Activated naive CD8-positive, alpha-beta T cell (primary cell): Measurements from ENCODE around the gene LIPC.
"Not testable (repeated sequence)": the region's sequence is repeated elsewhere in the genome, so short reads cannot be mapped to it uniquely, and the experiment has no call there.

Source experiments
- H3K27ac Mint-ChIP-seq: one replicate; pipeline ENCODE4 v1.8.0; 2021; ENCODE audit warnings: mixed read lengths
- H3K27me3 Mint-ChIP-seq: one replicate; pipeline ENCODE4 v1.8.0; 2021; ENCODE audit warnings: mixed read lengths
- H3K36me3 Mint-ChIP-seq: one replicate; pipeline ENCODE4 v1.8.0; 2021; ENCODE audit warnings: mixed read lengths
- H3K4me1 Mint-ChIP-seq: one replicate; pipeline ENCODE4 v1.8.0; 2021; ENCODE audit warnings: low read depth, mixed read lengths
- H3K4me3 Mint-ChIP-seq: one replicate; pipeline ENCODE4 v1.8.0; 2021; ENCODE audit warnings: mild to moderate bottlenecking, mixed read lengths
- H3K9me3 Mint-ChIP-seq: one replicate; pipeline ENCODE4 v1.8.0; 2021; ENCODE audit warnings: low read depth, mixed read lengths

LIPC gene

GRCh38 chr15:58588096-58588495 lies 156.3 kb downstream of the LIPC start:
- Mint-ChIP-seq H3K4me3 (no peak overlapping the region), H3K27ac (no peak overlapping the region), H3K36me3 (peaks cover 10% of the 10 kb centered on the region), H3K4me1 (peaks cover 14% of the 10 kb centered on the region), H3K9me3 (no peaks in the 10 kb centered on the region), H3K27me3 (no peaks in the 10 kb centered on the region)

GRCh38 chr15:58589047-58589446 lies 157.3 kb downstream of the LIPC start:
- H3K27me3 Mint-ChIP-seq, result no peaks in the 10 kb centered on the region
- H3K4me1 Mint-ChIP-seq, result peaks cover 14% of the 10 kb centered on the region
- H3K27ac Mint-ChIP-seq, result no peak overlapping the region
- no peaks in the 10 kb centered on the region for H3K9me3 Mint-ChIP-seq
- H3K36me3 Mint-ChIP-seq, result peaks cover 11% of the 10 kb centered on the region
- H3K4me3 Mint-ChIP-seq, result no peak overlapping the region

DNA sequence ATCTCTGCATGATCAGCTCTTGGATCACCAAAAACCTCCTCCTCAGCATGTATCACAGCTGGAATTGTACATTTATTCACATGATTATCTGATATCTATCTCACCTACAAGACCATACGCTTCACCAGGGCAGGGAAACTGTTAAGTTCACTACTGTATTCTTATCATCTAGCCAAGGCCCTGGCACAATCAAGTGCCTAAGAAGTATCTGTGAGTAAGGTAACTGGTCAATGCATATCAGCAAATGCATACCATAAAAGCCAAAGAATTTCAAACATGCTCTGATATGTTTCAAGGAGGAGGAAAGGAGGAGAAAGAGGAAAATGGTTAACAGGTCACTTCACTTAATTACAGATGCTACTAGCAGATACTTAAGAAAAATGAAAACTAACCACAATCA lies 158.4 kb downstream of the LIPC start:
- no peak overlapping the region for H3K4me3 Mint-ChIP-seq
- peaks cover 10% of the 10 kb centered on the region for H3K4me1 Mint-ChIP-seq
- H3K27me3 Mint-ChIP-seq, result no peaks in the 10 kb centered on the region
- no peaks in the 10 kb centered on the region for H3K9me3 Mint-ChIP-seq
- H3K27ac Mint-ChIP-seq, result no peak overlapping the region
- H3K36me3 Mint-ChIP-seq, result peaks cover 14% of the 10 kb centered on the region

- Mint-ChIP-seq H3K9me3 (no peaks in the 10 kb centered on the region), H3K27me3 (no peaks in the 10 kb centered on the region), H3K4me1 (peaks cover 6% of the 10 kb centered on the region), H3K27ac (peak overlapping the region; percentile 30), H3K36me3 (peaks cover 14% of the 10 kb centered on the region), H3K4me3 (no peak overlapping the region)
Measured at GRCh38 chr15:58590926-58591325, 159.1 kb downstream of the LIPC start.

DNA sequence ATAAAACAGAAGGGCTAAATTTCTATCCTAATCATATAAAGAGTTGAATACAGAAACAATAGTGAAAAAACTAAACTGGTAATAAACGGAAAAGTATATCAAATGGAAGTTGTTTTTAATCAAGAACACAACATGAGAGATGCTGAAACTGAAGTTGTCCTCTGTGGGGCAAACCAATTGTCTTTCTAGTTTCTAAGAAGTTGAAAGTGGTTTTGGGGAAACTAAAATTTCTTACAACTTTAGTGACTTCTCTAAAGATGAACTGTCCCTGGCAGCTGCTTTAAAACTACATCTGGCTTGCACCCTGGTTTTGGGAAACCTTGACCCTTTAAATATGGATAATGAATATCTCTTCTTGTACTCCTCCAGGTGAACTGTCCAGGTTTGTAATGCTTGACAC lies 162.1 kb downstream of the LIPC start:
- Mint-ChIP-seq H3K4me3 (no peak overlapping the region), H3K4me1 (peaks cover 6% of the 10 kb centered on the region), H3K27ac (peak overlapping the region; percentile 8), H3K36me3 (peaks cover 16% of the 10 kb centered on the region), H3K9me3 (no peaks in the 10 kb centered on the region), H3K27me3 (no peaks in the 10 kb centered on the region)

DNA sequence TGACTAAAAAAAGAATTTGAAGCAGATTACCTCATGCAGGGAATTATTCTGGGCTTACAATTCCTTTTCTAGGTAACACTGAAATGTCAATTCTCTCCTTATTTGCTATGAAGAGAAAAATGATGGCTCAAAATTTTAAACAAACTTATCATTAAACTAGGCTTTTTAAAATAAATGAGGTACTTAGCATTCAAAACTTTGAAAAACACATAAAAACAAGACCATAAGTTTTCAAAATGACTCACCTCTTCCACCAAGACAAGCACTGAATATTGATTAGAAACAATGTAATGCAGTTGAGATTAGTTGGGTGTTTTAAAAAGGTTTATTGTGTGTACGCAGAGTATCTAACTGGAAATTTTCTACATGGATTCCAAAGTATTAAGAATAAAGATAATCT lies 163.1 kb downstream of the LIPC start:
- Mint-ChIP-seq H3K36me3 (peaks cover 20% of the 10 kb centered on the region), H3K4me1 (peaks cover 6% of the 10 kb centered on the region), H3K27me3 (no peaks in the 10 kb centered on the region), H3K4me3 (no peak overlapping the region), H3K9me3 (no peaks in the 10 kb centered on the region), H3K27ac (no peak overlapping the region)

- H3K27me3 Mint-ChIP-seq, result no peaks in the 10 kb centered on the region
- no peaks in the 10 kb centered on the region for H3K9me3 Mint-ChIP-seq
- no peak overlapping the region for H3K27ac Mint-ChIP-seq
- peaks cover 2% of the 10 kb centered on the region for H3K4me1 Mint-ChIP-seq
- H3K36me3 Mint-ChIP-seq, result peaks cover 20% of the 10 kb centered on the region
- no peak overlapping the region for H3K4me3 Mint-ChIP-seq
Measured at GRCh38 chr15:58595516-58596263, 163.9 kb downstream of the LIPC start.

DNA sequence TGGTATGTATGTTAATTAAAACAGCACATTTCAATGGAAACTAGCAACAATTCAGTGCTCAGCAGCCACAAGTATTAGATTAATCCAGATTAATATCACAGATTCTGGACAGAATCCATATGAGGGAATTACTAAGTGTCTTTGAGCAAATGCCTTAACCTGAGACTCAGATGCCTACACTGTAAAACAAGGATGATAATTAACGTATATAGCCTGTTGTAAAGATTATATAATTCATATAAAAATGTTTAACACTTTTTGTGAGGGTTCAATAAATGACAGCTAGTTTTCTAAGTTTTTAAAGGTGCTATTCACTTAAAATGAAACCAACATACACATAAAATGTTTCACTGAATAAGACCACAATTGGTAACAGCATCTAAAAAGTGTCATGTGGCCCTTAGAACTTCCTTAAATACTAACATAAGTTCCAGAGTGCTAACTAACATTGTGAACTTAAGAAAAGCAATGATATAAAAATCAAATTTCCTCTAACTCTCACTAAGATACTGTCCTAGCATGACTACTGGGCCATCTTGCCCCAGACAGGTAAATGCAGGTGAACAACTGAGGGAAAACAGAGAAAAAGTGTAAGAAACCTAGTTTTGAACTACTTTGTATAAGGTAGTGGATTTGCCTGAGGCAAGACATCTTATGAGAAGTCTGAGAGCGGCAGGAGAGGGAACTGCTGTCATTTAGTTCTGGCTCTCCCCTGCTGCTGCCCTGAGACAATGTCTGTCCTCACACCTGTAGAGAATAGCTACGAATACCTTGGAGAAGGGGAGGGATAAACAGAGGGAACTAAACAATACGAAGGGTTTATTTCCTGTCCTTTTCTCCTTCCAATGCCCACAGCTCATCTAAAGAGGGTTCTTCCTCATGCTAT lies 166.4 kb downstream of the LIPC start:
- Mint-ChIP-seq H3K27ac (peak overlapping the region; percentile 28), H3K9me3 (no peaks in the 10 kb centered on the region), H3K36me3 (peaks cover 18% of the 10 kb centered on the region), H3K4me1 (peaks cover 2% of the 10 kb centered on the region), H3K27me3 (no peaks in the 10 kb centered on the region), H3K4me3 (no peak overlapping the region)

DNA sequence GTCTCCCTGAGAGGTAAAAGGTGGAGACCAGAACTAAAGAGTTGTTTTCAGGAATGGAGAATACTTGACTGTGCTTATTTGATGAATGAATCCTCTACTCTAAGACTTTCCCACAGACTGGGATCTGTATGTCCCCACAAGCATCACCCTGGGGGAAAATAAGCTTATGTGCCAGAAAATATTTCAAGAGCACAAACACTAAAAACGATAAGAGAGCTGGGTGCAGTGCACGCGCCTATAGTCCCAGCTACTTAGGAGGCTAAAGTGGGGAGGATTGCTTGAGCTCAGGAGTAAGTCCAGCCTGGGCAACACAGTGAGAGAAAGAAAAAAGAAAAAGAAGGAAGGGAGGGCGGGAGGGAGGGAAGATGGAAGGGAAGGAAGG lies 167.0 kb downstream of the LIPC start:
- Mint-ChIP-seq H3K4me3 (no peak overlapping the region), H3K36me3 (peaks cover 19% of the 10 kb centered on the region), H3K4me1 (peaks cover 2% of the 10 kb centered on the region), H3K27ac (peak overlapping the region; percentile 28), H3K9me3 (no peaks in the 10 kb centered on the region), H3K27me3 (no peaks in the 10 kb centered on the region)

DNA sequence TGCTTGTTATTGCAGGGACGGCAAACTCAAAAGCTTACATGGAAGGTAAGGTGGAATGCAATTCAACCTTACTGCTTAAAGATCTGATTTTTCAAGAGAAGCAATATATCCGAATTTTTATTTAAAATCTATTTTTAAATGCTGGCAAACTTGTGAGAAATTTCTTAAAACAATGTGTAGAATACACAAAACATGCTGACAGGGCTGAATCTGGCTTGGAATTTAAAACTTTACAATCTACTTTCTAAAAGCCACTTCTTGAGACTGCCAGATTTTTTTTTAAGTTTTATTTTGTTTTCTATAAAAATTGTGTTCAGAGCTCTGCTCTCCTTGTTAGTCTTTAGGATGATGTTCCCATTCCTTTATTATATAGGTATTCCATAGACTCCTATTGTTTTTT lies 171.0 kb downstream of the LIPC start:
- Mint-ChIP-seq H3K27me3 (no peaks in the 10 kb centered on the region), H3K4me3 (no peak overlapping the region), H3K4me1 (peaks cover 2% of the 10 kb centered on the region), H3K9me3 (no peaks in the 10 kb centered on the region), H3K27ac (no peak overlapping the region), H3K36me3 (peaks cover 20% of the 10 kb centered on the region)

- Mint-ChIP-seq H3K36me3 (peaks cover 23% of the 10 kb centered on the region), H3K4me1 (peaks cover 10% of the 10 kb centered on the region)
- not testable (repeated sequence) for H3K9me3 Mint-ChIP-seq, H3K27ac Mint-ChIP-seq, H3K4me3 Mint-ChIP-seq, H3K27me3 Mint-ChIP-seq
Measured at GRCh38 chr15:58603927-58604326, 172.1 kb downstream of the LIPC start.

DNA sequence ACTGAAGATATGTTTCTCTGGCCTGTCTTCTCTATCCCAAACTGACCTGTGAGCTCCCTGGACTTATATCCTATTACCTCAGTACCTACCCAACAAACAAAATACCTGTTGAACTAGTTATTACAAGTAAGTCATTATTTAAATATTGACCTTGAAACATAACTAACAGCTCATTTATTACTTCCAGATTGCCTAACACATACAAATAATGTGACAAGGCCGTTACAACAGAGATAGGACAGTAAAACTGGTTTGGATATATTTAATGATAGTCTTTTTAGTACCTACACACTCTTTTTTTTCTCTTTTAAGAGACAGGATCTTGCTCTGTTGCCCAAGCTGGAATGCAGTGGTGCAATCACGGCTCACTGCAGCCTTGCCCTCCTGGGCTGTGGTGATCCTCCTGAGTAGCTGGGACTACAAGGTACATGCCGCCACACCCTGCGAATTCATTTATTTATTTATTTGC lies 172.7 kb downstream of the LIPC start:
- H3K27ac Mint-ChIP-seq, result no peak overlapping the region
- peaks cover 20% of the 10 kb centered on the region for H3K36me3 Mint-ChIP-seq
- no peaks in the 10 kb centered on the region for H3K9me3 Mint-ChIP-seq

DNA sequence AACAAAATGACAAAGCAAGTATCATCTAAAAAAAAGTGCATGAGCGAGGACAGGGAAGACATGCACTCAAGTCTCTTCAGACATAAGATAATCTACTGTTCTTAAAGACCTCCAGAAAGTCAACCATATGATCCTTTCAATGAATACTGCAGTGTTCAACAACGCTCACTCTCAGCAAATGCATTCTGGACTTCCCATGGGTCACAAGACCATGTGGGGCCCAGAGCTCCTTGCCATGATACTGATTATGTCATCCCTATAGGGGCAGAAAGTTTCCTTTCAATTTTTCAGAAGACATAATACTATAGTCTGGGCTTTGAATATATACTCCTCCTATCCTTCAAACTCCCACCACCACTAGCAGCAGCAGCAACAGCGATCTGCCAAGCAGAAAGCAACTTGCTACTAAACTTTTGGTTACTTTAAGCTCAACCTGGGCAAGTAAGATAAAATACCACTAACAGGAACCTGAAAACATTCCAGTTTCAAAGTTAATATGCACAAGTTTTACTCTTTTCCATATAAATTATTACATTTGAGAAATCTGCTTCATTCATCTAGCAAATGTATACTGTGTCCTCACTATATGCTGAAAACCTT lies 174.2 kb downstream of the LIPC start:
- Mint-ChIP-seq H3K27me3 (no peaks in the 10 kb centered on the region), H3K4me1 (peaks cover 10% of the 10 kb centered on the region), H3K9me3 (no peaks in the 10 kb centered on the region), H3K4me3 (no peak overlapping the region), H3K36me3 (peaks cover 27% of the 10 kb centered on the region), H3K27ac (no peak overlapping the region)

More for the DNA sequence above, 172.7 kb downstream of the LIPC start:
- H3K4me1 Mint-ChIP-seq, result peaks cover 10% of the 10 kb centered on the region
- H3K27me3 Mint-ChIP-seq, result no peaks in the 10 kb centered on the region
- no peak overlapping the region for H3K4me3 Mint-ChIP-seq

DNA sequence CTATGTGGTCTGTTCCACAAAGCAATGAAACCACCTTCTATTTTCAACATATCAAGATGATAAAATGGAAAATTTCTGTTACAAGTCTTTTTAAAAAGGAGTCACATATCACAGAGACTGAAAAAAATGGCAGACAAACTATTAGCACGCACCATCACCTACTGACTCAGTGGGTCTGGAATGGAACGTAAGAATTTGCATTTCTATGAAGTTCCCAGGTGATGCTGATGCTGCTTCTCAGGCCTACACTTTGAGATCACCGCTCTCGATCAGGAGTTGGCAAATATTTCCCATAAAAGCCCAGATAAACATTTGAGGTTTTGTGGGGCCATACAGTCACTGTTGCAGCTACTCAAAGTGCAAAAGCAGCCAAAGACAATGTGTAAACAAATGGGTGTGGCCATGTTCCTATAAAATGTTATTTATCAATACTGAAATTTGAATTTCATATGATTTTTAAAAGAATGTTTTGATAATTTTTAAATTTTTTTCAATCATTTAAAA lies 174.8 kb downstream of the LIPC start:
- no peak overlapping the region for H3K4me3 Mint-ChIP-seq
- no peak overlapping the region for H3K27ac Mint-ChIP-seq
- no peaks in the 10 kb centered on the region for H3K27me3 Mint-ChIP-seq
- H3K36me3 Mint-ChIP-seq, result peaks cover 27% of the 10 kb centered on the region
- H3K9me3 Mint-ChIP-seq, result no peaks in the 10 kb centered on the region
- H3K4me1 Mint-ChIP-seq, result peaks cover 10% of the 10 kb centered on the region

DNA sequence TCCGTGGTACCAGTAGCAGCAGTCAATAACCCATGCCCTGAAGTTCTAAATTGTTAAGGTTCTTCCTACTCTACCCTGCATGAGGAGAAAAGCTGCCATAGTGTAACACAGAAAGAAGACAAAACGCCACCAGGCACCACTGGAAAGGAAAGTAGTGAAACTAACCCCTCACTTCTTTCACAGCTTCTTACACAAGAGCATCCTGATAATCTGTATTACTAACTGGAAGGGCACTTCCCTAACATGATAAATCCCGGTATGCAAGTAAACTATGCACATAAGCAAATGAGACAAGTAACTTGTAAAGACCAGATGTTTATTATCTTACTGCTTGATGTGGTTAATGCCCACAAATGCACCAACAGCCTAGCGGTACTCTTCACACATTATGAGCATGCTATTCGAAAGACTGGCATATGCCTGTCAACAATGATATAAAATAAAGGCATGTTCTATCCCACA lies 176.4 kb downstream of the LIPC start:
- H3K27ac Mint-ChIP-seq, result peak overlapping the region; percentile 41
- peaks cover 10% of the 10 kb centered on the region for H3K4me1 Mint-ChIP-seq
- H3K36me3 Mint-ChIP-seq, result peaks cover 23% of the 10 kb centered on the region
- H3K9me3 Mint-ChIP-seq, result no peaks in the 10 kb centered on the region
- no peak overlapping the region for H3K4me3 Mint-ChIP-seq
- H3K27me3 Mint-ChIP-seq, result no peaks in the 10 kb centered on the region
